HepG2 (cell line): ENCODE results near the gene THOC5. TPM values are rescaled to one million over a fixed set of nuclear protein-coding genes. Genes with fewer than 3 reads are reported as not detected.

Source experiments
- HNF4G ChIP-seq, 2 experiments: sonication (generic) in 1 of 2; formaldehyde crosslinking in 1 of 2; IDR thresholded peaks; 2 replicates each; pipeline versions ENCODE4 v1.4.0 to v1.6.1; 2011 to 2020; ENCODE audit warnings: borderline replicate concordance in 2 of 2, low read depth in 2 of 2, mild to moderate bottlenecking in 2 of 2, low read length in 1 of 2, missing genetic modification reagents in 1 of 2, moderate library complexity in 1 of 2
- ZNF646 ChIP-seq: sonication (generic); formaldehyde crosslinking; IDR thresholded peaks from 2 replicates; pipeline ENCODE4 v1.9.0; 2021; ENCODE audit warnings: mild to moderate bottlenecking, missing genetic modification reagents
- polyA plus RNA-seq, 8 experiments: library from polyadenylated mRNA; depleted of rRNA in 3 of 8; stranded (reverse) in 7 of 8; unstranded in 1 of 8; fragments of >200 nt; fragmentation: Illumina TruSeq in 4 of 8; extraction: Trizol in 4 of 8; gene quantifications; 2 replicates each; pipeline versions ENCODE4 v1.2.1 to v1.2.3, GENCODE V29; 2011 to 2016; ENCODE audit warnings: low read depth in 4 of 8, missing spikeins in 1 of 8, mixed read lengths in 1 of 8; ENCODE audit not compliant: insufficient read depth in 1 of 8
- total RNA-seq, 5 experiments: library from RNA; depleted of rRNA; stranded (reverse); fragments of >200 nt; fragmentation: Illumina TruSeq; extraction: Trizol; gene quantifications; 2 replicates each; pipeline ENCODE4 v1.2.3, GENCODE V29; 2016; ENCODE audit warnings: low read depth in 1 of 5
- TF ChIP-seq, protein P1 (sequence below): sonication (generic); formaldehyde crosslinking; IDR thresholded peaks from 2 replicates; pipeline ENCODE4 v1.4.0; 2020; ENCODE audit warnings: missing genetic modification reagents, borderline replicate concordance

The THOC5 gene
- total and polyA plus RNA-seq, 2 of the 13 experiments (the other 11 are each of a cell fraction or from before 2014, with no cell fraction given) = 45.8 to 46.7 TPM

GRCh38 chr22:29521526-29521925 is 32.0 kb downstream of the THOC5 start (continued):
- TF ChIP-seq ZNF646 (CRISPR knock-in tag) (no peak), HNF4G (IDR thresholded peaks at IDR 0.05; ENCODE audit: borderline replicate concordance, low read depth, low read length) (no peak), HNF4G (CRISPR knock-in tag; IDR thresholded peaks at IDR 0.05; ENCODE audit: borderline replicate concordance, low read depth) (no peak)
- TF ChIP-seq, protein P1, sequence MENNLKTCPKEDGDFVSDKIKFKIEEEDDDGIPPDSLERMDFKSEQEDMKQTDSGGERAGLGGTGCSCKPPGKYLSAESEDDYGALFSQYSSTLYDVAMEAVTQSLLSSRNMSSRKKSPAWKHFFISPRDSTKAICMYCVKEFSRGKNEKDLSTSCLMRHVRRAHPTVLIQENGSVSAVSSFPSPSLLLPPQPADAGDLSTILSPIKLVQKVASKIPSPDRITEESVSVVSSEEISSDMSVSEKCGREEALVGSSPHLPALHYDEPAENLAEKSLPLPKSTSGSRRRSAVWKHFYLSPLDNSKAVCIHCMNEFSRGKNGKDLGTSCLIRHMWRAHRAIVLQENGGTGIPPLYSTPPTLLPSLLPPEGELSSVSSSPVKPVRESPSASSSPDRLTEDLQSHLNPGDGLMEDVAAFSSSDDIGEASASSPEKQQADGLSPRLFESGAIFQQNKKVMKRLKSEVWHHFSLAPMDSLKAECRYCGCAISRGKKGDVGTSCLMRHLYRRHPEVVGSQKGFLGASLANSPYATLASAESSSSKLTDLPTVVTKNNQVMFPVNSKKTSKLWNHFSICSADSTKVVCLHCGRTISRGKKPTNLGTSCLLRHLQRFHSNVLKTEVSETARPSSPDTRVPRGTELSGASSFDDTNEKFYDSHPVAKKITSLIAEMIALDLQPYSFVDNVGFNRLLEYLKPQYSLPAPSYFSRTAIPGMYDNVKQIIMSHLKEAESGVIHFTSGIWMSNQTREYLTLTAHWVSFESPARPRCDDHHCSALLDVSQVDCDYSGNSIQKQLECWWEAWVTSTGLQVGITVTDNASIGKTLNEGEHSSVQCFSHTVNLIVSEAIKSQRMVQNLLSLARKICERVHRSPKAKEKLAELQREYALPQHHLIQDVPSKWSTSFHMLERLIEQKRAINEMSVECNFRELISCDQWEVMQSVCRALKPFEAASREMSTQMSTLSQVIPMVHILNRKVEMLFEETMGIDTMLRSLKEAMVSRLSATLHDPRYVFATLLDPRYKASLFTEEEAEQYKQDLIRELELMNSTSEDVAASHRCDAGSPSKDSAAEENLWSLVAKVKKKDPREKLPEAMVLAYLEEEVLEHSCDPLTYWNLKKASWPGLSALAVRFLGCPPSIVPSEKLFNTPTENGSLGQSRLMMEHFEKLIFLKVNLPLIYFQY (CRISPR knock-in tag) = no peak
- TF ChIP-seq, all 625 proteins: peak for 0
